NCI-H446 treated with DMSO at 0.1 percent for 48 hours (cell line): Measurements from ENCODE around the gene HS1BP3.

ENCODE experiments used
- DNase-seq: peaks from one replicate; lab custom pipeline; 2025; lab: John Stamatoyannopoulos, UW

HS1BP3 gene

GRCh38 chr2:20570249-20570648 is 80.6 kb downstream of the HS1BP3 start:
- no peak for DNase-seq

DNA sequence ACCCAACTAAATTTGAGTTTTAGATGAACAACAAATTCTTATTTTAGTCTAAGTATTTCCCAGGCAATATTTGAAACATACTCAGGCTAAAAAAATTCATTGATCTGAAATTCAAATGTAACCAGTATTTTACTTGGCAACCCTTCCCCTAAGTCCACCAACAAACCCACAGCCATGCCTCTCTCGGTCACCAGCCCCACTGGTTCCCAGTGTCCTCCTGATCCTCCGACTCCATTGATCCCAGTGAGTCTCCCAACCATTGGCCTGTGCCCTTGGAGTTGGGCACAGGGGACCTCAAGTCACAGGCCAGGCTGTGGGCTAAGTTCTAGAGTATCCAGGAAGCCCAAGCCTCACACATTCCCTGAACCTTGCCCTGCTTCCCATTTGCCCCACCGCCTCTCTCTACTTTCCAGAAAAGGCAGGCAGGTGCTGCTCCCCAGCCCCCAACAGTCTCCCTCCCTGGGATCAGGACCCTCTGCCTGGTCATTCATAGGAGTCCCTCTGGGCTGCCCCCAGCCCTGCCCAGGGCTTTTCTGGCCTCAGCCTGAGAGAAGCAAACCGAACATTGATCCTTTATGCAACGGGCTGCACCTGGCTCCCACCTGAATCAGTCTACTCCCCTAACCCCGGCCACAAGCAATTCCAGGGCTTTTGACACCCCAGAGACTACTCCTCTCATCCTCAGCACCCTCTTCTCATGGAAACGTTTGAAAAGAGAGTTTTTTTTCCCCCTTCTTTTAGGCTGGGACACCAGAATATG is 81.3 kb downstream of the HS1BP3 start:
- DNase-seq = no peak

DNA sequence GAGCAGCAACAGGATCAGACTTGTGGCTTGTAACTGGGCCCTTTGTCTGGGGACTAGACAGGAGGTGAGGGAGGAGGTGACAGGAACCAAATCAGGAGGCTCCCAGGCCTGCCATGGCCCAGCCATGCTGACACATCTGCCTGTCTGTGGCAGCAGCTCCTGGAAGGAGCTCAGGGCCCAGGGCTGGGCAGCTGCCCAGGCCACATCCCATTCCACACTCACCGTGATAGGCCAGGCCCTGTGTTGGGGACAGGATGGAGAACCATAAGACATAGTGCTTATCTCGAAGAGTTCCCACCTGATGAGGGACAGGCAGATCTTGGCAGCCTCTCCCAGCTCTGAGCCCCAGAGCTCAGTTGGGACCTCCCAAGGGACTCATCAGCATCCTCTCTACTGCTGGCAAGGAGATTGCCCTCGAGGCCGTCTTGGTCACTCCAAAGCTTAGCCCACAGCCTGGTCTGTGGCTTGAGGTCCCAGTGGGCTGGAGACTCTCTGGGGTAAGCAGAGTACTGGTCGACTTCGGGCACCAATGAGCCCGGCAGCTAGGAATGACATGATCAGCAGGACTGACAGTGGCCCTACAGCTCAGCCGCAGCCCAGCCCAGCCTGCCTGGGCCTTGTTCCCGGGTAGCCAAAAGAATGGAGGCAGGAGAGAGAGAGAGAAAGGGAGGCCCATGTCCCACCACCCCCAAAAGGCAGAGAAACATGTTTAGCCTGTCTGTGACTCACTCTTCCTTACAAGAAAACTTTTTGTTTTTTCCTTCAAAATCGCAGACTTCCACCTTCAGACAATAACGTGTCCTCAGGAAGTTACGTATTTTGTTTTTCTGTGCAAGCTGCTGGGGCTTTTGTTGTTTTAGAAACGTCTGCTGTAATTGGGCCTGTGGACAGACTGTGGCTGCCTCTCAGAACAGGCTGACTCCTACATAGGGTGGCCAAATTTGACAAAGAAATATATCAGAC is 82.1 kb downstream of the HS1BP3 start:
- DNase-seq = no peak

DNA sequence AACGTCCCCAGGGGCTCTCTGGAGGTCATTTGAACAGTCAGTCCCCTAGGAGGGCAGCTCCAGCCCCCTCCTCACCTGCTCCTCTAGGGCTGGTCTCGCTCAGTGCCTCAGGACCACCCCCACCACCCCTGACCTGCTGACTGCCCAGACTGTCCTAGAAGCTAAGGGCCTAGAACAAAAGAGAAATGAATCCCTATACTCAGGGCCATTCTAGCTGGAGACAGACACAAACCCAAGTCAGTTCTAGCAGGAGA is 83.0 kb downstream of the HS1BP3 start:
- DNase-seq = no peak
